Liver (tissue), 9 donors: Measurements from ENCODE around the gene PDLIM1. TPM values are rescaled to one million over a fixed set of nuclear protein-coding genes. Genes with fewer than 3 reads are reported as not detected.

Experiments
- DNase-seq: peaks from one replicate; pipeline ENCODE4 v3.0.0-alpha.2; 2017; ENCODE audit warnings: low spot score
- H3K27ac ChIP-seq, 2 donors: one replicate each; pipeline ENCODE4 v1.7.0; 2013; ENCODE audit warnings: inconsistent platforms in 2 of 2, low read length in 2 of 2, control low read depth in 1 of 2, low read depth in 1 of 2, mild to moderate bottlenecking in 1 of 2
- H3K27me3 ChIP-seq, 4 donors: one replicate each; pipeline versions ENCODE4 v1.6.1 to v1.7.0; 2013; ENCODE audit warnings: low read length in 3 of 4, inconsistent platforms in 1 of 4, mild to moderate bottlenecking in 1 of 4, moderate library complexity in 1 of 4; ENCODE audit not compliant: control insufficient read depth in 4 of 4, insufficient read depth in 4 of 4
- H3K36me3 ChIP-seq, 4 donors: one replicate each; pipeline versions ENCODE4 v1.6.1 to v1.7.0; 2013; ENCODE audit warnings: low read length in 3 of 4, mild to moderate bottlenecking in 3 of 4, low read depth in 1 of 4, moderate library complexity in 1 of 4; ENCODE audit not compliant: control insufficient read depth in 4 of 4, insufficient read depth in 3 of 4
- H3K4me1 ChIP-seq, 4 donors: one replicate each; pipeline versions ENCODE4 v1.6.1 to v1.7.0; 2013; ENCODE audit warnings: low read length in 3 of 4, mild to moderate bottlenecking in 3 of 4, moderate library complexity in 1 of 4; ENCODE audit not compliant: control insufficient read depth in 4 of 4, insufficient read depth in 4 of 4
- H3K4me3 ChIP-seq, 3 donors: one replicate each; pipeline versions ENCODE4 v1.6.1 to v1.7.0; 2013; ENCODE audit warnings: low read length in 3 of 3, control low read depth in 1 of 3, low read depth in 1 of 3, mild to moderate bottlenecking in 1 of 3
- H3K9ac ChIP-seq, 2 donors: one replicate each; pipeline ENCODE4 v1.7.0; 2013; ENCODE audit warnings: low read length in 2 of 2, mild to moderate bottlenecking in 2 of 2, moderate library complexity in 2 of 2, control low read depth in 1 of 2, low read depth in 1 of 2
- H3K9me3 ChIP-seq, 4 donors: one replicate each; pipeline versions ENCODE4 v1.6.1 to v1.7.0; 2013; ENCODE audit warnings: low read length in 3 of 4; ENCODE audit not compliant: control insufficient read depth in 4 of 4
- FOXA1 ChIP-seq: IDR thresholded peaks from 2 replicates; pipeline ENCODE4 v1.6.1; 2016; ENCODE audit warnings: antibody characterized with exemption
- FOXA2 ChIP-seq: IDR thresholded peaks from 2 replicates; pipeline ENCODE4 v1.6.1; 2016; ENCODE audit warnings: antibody characterized with exemption
- GABPA ChIP-seq, 2 donors: IDR thresholded peaks in 1 of 2; conservative IDR thresholded peaks in 1 of 2; 2 replicates each; pipeline ENCODE4 v1.6.1; 2016; ENCODE audit warnings: antibody characterized with exemption in 2 of 2, mild to moderate bottlenecking in 1 of 2, moderate library complexity in 1 of 2
- HNF4A ChIP-seq, 2 donors: conservative IDR thresholded peaks; 2 replicates each; pipeline ENCODE4 v1.6.1; 2016; ENCODE audit warnings: antibody characterized with exemption in 2 of 2, mild to moderate bottlenecking in 2 of 2
- HNF4G ChIP-seq: IDR thresholded peaks from 2 replicates; pipeline ENCODE4 v1.6.1; 2016; ENCODE audit warnings: antibody characterized with exemption
- JUND ChIP-seq, 2 donors: IDR thresholded peaks; 2 replicates each; pipeline ENCODE4 v1.6.1; 2016; ENCODE audit warnings: antibody characterized with exemption in 2 of 2
- NR2F2 ChIP-seq: IDR thresholded peaks from 2 replicates; pipeline ENCODE4 v1.6.1; 2016; ENCODE audit warnings: antibody characterized with exemption
- RAD21 ChIP-seq, 2 donors: IDR thresholded peaks; 2 replicates each; pipeline ENCODE4 v1.6.1; 2016; ENCODE audit warnings: antibody characterized with exemption in 2 of 2, mild to moderate bottlenecking in 2 of 2
- RXRA ChIP-seq, 2 donors: IDR thresholded peaks; 2 replicates each; pipeline ENCODE4 v1.6.1; 2017 to 2018; ENCODE audit warnings: antibody characterized with exemption in 2 of 2, mild to moderate bottlenecking in 1 of 2
- SP1 ChIP-seq: IDR thresholded peaks from 2 replicates; pipeline ENCODE4 v1.6.1; 2018; ENCODE audit warnings: antibody characterized with exemption, mild to moderate bottlenecking
- TAF1 ChIP-seq: conservative IDR thresholded peaks from 2 replicates; pipeline ENCODE4 v1.6.1; 2016; ENCODE audit warnings: antibody characterized with exemption, mild to moderate bottlenecking
- YY1 ChIP-seq: IDR thresholded peaks from 2 replicates; pipeline ENCODE4 v1.6.1; 2016; ENCODE audit warnings: antibody characterized with exemption, mild to moderate bottlenecking
- WGBS: extraction: QIAGEN DNeasy Blood & Tissue Kit; methylation state at CpG from one replicate; pipeline ENCODE4 v1.1.7; 2013; 5-methylcytosine and 5-hydroxymethylcytosine counted together
- polyA plus RNA-seq, 2 donors: library from polyadenylated mRNA; stranded (reverse) in 1 of 2; unstranded in 1 of 2; fragments of 200-250 nt in 1 of 2; fragments of >200 nt in 1 of 2; fragmentation: Nextera tagmentation in 1 of 2; extraction: Ambion mirVana in 1 of 2; gene quantifications; one replicate each; pipeline versions ENCODE4 v1.2.1 to v1.2.3, GENCODE V29; 2013 to 2015
- total RNA-seq, 2 donors: library from RNA; depleted of rRNA; stranded (reverse); fragments of >200 nt; gene quantifications; one replicate each; pipeline ENCODE4 v1.2.3, GENCODE V29; 2014
- TF ChIP-seq, protein P1 (sequence below): IDR thresholded peaks from 2 replicates; pipeline ENCODE4 v1.6.1; 2016; ENCODE audit warnings: antibody characterized with exemption
- TF ChIP-seq, protein P2 (sequence below): IDR thresholded peaks from 2 replicates; pipeline ENCODE4 v1.6.1; 2016; ENCODE audit warnings: antibody characterized with exemption, mild to moderate bottlenecking
- TF ChIP-seq, protein P3 (sequence below): IDR thresholded peaks from 2 replicates; pipeline ENCODE4 v1.6.1; 2016; ENCODE audit warnings: antibody characterized with exemption
- TF ChIP-seq, protein P4 (sequence below): IDR thresholded peaks from 2 replicates; pipeline ENCODE4 v1.6.1; 2016; ENCODE audit warnings: antibody characterized with exemption
- donor health status: healthy.
- donor health status: healthy.
- donor health status: healthy.
- donor health status: healthy.
- donor health status: healthy.

The PDLIM1 gene
- total and polyA plus RNA-seq, 4 donors = 16.8 to 73.4 (median 44.5) TPM

DNA sequence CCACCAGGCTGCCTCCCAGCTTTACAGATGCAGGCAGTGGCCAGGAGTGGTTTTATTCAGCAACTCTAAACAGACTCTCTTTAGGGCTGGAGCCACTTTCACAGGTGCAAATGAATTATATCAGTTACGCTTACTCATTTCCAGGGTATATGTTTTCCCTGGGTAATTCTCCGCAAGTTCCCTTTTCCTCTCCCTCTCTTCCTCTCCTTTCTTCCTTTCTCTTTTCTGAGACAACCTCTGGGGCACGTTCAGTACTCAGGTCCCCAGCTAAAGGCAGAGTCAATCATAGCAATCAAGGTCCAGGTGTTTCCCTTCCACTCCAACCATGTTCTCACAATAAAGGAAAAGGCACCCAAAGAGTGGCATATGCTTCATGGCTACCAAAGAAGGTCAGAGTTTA lies 41.3 kb downstream of the PDLIM1 start:
- Histone ChIP-seq H3K27ac (peak overlapping the region in 1 of 2 donors; percentile 11), H3K36me3 (peaks cover 4 to 16% (median 14%) of the 10 kb centered on the region in 4 donors), H3K9ac (no peak overlapping the region), H3K9me3 (no peaks in the 10 kb centered on the region), H3K4me1 (peaks cover 0 to 3% (median 0%) of the 10 kb centered on the region in 4 donors), H3K27me3 (no peaks in the 10 kb centered on the region), H3K4me3 (no peak overlapping the region)
- DNase-seq = no peak
- WGBS = 87% methylated on average over 3 of the region's 3 CpGs
- TF ChIP-seq RXRA (IDR thresholded peaks at IDR 0.05) = no peak

DNA sequence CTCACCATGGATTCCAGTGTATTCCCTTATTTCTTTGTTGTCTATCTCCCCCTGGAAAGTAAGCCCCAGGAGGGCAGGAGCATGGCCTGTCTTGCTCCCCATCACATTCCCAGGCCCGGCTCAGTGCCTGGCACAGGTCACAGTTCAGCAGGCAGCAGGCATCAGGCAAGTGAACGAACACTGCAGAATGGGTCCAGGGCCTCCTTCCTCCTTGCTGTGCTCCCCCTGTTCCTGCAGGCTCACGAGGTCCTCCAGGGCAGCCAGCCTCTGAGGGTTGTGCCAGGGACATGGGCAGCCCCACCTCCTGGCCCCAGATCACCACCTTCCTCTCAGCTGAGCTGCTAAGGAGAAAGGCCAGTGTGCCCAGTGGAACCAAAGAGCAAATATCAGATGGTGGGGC lies 41.8 kb downstream of the PDLIM1 start:
- Histone ChIP-seq H3K36me3 (peaks cover 4 to 17% (median 14%) of the 10 kb centered on the region in 4 donors), H3K9ac (no peak overlapping the region), H3K27me3 (no peaks in the 10 kb centered on the region), H3K9me3 (no peaks in the 10 kb centered on the region), H3K4me1 (peaks cover 0 to 3% (median 0%) of the 10 kb centered on the region in 4 donors), H3K4me3 (no peak overlapping the region), H3K27ac (peak overlapping the region in 1 of 2 donors; percentile 11)
- no peak for TF ChIP-seq TAF1
- no peak for TF ChIP-seq RAD21 (IDR thresholded peaks at IDR 0.05)
- TF ChIP-seq, protein P1, sequence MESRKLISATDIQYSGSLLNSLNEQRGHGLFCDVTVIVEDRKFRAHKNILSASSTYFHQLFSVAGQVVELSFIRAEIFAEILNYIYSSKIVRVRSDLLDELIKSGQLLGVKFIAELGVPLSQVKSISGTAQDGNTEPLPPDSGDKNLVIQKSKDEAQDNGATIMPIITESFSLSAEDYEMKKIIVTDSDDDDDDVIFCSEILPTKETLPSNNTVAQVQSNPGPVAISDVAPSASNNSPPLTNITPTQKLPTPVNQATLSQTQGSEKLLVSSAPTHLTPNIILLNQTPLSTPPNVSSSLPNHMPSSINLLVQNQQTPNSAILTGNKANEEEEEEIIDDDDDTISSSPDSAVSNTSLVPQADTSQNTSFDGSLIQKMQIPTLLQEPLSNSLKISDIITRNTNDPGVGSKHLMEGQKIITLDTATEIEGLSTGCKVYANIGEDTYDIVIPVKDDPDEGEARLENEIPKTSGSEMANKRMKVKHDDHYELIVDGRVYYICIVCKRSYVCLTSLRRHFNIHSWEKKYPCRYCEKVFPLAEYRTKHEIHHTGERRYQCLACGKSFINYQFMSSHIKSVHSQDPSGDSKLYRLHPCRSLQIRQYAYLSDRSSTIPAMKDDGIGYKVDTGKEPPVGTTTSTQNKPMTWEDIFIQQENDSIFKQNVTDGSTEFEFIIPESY = no peak
- no peak for TF ChIP-seq GABPA (IDR thresholded peaks at IDR 0.05 in 1 of 2, conservative IDR thresholded peaks at IDR 0.05 in 1 of 2)
- no peak for TF ChIP-seq JUND (IDR thresholded peaks at IDR 0.05)
- no peak for TF ChIP-seq HNF4A (conservative IDR thresholded peaks at IDR 0.05)
- TF ChIP-seq, protein P2, sequence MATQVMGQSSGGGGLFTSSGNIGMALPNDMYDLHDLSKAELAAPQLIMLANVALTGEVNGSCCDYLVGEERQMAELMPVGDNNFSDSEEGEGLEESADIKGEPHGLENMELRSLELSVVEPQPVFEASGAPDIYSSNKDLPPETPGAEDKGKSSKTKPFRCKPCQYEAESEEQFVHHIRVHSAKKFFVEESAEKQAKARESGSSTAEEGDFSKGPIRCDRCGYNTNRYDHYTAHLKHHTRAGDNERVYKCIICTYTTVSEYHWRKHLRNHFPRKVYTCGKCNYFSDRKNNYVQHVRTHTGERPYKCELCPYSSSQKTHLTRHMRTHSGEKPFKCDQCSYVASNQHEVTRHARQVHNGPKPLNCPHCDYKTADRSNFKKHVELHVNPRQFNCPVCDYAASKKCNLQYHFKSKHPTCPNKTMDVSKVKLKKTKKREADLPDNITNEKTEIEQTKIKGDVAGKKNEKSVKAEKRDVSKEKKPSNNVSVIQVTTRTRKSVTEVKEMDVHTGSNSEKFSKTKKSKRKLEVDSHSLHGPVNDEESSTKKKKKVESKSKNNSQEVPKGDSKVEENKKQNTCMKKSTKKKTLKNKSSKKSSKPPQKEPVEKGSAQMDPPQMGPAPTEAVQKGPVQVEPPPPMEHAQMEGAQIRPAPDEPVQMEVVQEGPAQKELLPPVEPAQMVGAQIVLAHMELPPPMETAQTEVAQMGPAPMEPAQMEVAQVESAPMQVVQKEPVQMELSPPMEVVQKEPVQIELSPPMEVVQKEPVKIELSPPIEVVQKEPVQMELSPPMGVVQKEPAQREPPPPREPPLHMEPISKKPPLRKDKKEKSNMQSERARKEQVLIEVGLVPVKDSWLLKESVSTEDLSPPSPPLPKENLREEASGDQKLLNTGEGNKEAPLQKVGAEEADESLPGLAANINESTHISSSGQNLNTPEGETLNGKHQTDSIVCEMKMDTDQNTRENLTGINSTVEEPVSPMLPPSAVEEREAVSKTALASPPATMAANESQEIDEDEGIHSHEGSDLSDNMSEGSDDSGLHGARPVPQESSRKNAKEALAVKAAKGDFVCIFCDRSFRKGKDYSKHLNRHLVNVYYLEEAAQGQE = no peak
- TF ChIP-seq, protein P3, sequence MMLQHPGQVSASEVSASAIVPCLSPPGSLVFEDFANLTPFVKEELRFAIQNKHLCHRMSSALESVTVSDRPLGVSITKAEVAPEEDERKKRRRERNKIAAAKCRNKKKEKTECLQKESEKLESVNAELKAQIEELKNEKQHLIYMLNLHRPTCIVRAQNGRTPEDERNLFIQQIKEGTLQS = no peak
- no peak for TF ChIP-seq FOXA2
- DNase-seq = no peak
- 67% methylated on average over 3 of the region's 3 CpGs for WGBS

DNA sequence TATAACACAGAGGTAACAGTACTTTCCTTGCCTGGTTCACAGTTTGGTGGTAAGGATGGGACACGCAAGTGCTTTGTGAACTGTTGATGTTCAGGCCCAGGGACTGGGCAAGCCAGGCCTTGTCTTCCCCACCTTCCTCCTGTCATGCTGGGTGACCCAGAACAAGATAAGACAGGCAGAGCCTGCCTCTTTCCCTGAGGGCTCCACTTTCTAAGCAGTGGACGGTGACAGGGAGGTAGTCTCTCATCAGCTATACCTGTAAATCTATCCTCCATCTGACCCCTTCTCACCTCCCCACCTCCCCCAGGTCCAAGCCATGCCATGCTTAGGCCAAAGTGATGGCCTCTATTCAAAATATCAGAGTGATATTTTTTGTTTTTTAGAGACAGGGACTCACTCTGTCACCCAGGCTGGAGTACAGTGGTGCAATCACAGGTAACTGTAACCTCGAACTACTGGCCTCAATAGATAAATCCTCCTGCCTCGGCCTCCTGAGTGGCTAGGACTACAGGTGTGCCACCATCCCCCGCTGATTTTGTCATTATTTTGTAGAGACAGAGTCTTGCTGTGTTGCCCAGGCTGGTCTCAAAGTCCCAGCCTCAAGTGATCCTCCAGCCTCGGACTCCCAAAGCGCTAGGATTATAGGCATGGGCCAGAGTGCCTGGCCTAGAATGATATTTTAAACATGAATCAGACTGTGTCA lies 42.8 kb downstream of the PDLIM1 start:
- 95% methylated on average over 7 of the region's 7 CpGs for WGBS
- DNase-seq = no peak
- H3K36me3 ChIP-seq = peaks cover 4 to 18% (median 14%) of the 10 kb centered on the region in 4 donors
- no peak overlapping the region for H3K4me3 ChIP-seq
- no peaks in the 10 kb centered on the region for H3K27me3 ChIP-seq
- H3K4me1 ChIP-seq = peaks cover 0 to 3% (median 0%) of the 10 kb centered on the region in 4 donors
- H3K9me3 ChIP-seq = no peaks in the 10 kb centered on the region
- peak overlapping the region in 1 of 2 donors; percentile 36 for H3K27ac ChIP-seq
- H3K9ac ChIP-seq = no peak overlapping the region
- TF ChIP-seq, protein P3 = no peak
- TF ChIP-seq YY1 (no peak), TAF1 (no peak), FOXA1 (no peak), JUND (IDR thresholded peaks at IDR 0.05) (no peak), SP1 (no peak), HNF4A (conservative IDR thresholded peaks at IDR 0.05) (no peak), HNF4G (no peak), RXRA (IDR thresholded peaks at IDR 0.05) (no peak), NR2F2 (no peak), FOXA2 (no peak)
- TF ChIP-seq, protein P1 = no peak
- TF ChIP-seq, protein P4, sequence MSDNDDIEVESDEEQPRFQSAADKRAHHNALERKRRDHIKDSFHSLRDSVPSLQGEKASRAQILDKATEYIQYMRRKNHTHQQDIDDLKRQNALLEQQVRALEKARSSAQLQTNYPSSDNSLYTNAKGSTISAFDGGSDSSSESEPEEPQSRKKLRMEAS = no peak
